ENCODE data around the gene SPAG16.

Gene SPAG16

DNA sequence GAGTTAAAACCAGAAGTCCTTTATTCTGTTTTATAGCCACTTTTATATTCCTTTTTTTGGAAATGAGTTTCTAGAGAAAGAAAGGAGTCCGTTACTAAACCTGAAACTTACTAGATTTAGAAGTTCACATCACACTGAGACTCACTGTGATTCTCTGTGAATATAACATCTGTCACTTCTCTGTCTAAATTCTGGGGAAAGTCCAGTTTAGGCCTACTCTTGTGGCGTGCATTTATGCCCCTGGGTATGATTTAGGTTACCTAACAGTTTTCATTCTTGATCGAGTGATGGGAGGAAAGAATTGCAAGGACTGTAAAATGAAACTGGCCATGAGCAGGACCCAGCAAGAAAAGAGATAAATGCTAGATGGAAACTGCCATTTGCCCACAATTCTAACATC, 449.6 kb downstream of the SPAG16 start:
- TF ChIP-seq ZNF274 (IDR thresholded peaks at IDR 0.05; ENCODE audit: low read depth, low read length) (no peak), SUZ12 (IDR thresholded peaks at IDR 0.05; ENCODE audit: extremely low read depth, insufficient read depth, insufficient read length) (no peak), YY1 (IDR thresholded peaks at IDR 0.05; ENCODE audit: insufficient read depth, insufficient read length) (no peak)
- no peaks in the 10 kb centered on the region for H3K27me3 ChIP-seq (ENCODE audit: insufficient read depth, insufficient read length)
- no peaks in the 10 kb centered on the region for H3K36me3 ChIP-seq (ENCODE audit: insufficient read depth, insufficient read length, low read length)
- no peak overlapping the region for H3K9ac ChIP-seq (ENCODE audit: insufficient read length, low read depth)
- no peak overlapping the region for H3K4me3 ChIP-seq (ENCODE audit: insufficient read length, low read depth)
- DNase-seq (ENCODE audit: low read depth, low spot score): no peak
- H3K4me1 ChIP-seq (ENCODE audit: insufficient read depth, insufficient read length): no peaks in the 10 kb centered on the region
- H3K9me3 ChIP-seq (ENCODE audit: insufficient read depth, low read length): no peaks in the 10 kb centered on the region

DNA sequence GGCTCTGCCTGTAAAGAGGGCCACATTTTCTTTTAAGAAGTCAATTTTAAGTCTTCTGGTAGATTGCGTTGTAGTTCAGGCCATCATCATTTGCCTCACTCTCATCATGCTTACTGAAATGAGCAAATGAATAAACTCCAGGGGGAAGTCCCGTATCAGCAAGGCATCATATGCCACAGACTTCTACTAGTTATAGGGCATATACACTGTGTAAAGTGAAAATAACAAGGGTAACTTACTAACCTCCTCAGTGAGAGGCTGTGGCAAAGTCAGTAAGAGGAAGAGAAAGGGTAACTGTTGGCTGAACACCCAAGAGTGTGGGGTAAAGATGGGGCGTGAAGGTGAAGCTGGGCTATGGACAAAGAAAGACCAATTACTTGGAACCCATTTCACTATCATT, 456.2 kb downstream of the SPAG16 start:
- Histone ChIP-seq H3K36me3 (ENCODE audit: insufficient read depth, insufficient read length, low read length) (no peaks in the 10 kb centered on the region), H3K9me3 (ENCODE audit: insufficient read depth, low read length) (no peaks in the 10 kb centered on the region), H3K4me1 (ENCODE audit: insufficient read depth, insufficient read length) (no peaks in the 10 kb centered on the region), H3K27me3 (ENCODE audit: insufficient read depth, insufficient read length) (no peaks in the 10 kb centered on the region), H3K9ac (ENCODE audit: insufficient read length, low read depth) (no peak overlapping the region), H3K4me3 (ENCODE audit: insufficient read length, low read depth) (no peak overlapping the region)
- TF ChIP-seq YY1 (IDR thresholded peaks at IDR 0.05; ENCODE audit: insufficient read depth, insufficient read length) (no peak), ZNF274 (IDR thresholded peaks at IDR 0.05; ENCODE audit: low read depth, low read length) (no peak), SUZ12 (IDR thresholded peaks at IDR 0.05; ENCODE audit: extremely low read depth, insufficient read depth, insufficient read length) (no peak)
- DNase-seq (ENCODE audit: low read depth, low spot score): no peak

DNA sequence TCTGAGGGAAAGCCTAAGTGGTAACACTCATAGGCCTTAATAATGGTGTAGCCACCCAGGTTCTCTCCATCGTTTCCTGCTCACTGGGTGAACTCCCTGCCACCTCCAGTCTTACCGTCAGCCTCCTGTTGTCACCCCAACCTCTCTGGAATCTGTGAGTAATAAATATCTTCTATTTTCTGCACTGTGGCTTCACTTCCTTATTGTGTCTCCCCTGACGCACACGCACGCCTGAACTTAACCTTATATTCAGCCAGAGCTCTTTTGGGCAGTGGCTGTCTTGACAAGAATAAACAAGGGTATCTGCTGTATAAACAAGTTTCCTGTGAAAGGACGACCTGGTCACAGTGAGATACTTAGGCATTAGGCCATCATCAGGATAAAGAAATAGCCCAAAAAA, 467.2 kb downstream of the SPAG16 start:
- Histone ChIP-seq H3K4me3 (ENCODE audit: insufficient read length, low read depth) (no peak overlapping the region), H3K4me1 (ENCODE audit: insufficient read depth, insufficient read length) (no peaks in the 10 kb centered on the region)
- no peak for DNase-seq (ENCODE audit: low read depth, low spot score)

DNA sequence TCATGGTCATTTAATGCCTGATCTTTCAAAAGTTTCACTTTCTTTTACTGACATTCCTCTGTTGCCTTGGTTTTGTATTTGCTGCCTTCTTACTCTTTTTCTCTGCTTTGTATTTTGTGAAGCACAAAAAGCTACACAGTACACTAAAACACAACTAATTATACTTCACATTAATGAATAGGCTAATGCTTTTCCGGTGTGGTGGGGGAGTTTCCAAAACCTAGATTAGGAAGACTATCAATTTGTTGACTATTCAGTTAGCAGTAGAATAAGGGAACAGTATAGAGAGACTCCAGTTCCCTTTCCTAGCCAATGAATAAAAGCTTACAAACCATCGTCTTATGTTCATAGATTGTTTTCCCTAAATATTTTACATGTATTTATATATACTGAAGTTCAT, 468.3 kb downstream of the SPAG16 start:
- H3K9ac ChIP-seq (ENCODE audit: insufficient read length, low read depth): no peak overlapping the region
- no peaks in the 10 kb centered on the region for H3K4me1 ChIP-seq (ENCODE audit: insufficient read depth, insufficient read length)
- H3K4me3 ChIP-seq (ENCODE audit: insufficient read length, low read depth): no peak overlapping the region
- TF ChIP-seq SUZ12 (IDR thresholded peaks at IDR 0.05; ENCODE audit: extremely low read depth, insufficient read depth, insufficient read length) (no peak), ZNF274 (IDR thresholded peaks at IDR 0.05; ENCODE audit: low read depth, low read length) (no peak), YY1 (IDR thresholded peaks at IDR 0.05; ENCODE audit: insufficient read depth, insufficient read length) (no peak)
- no peaks in the 10 kb centered on the region for H3K36me3 ChIP-seq (ENCODE audit: insufficient read depth, insufficient read length, low read length)
- H3K9me3 ChIP-seq (ENCODE audit: insufficient read depth, low read length): no peaks in the 10 kb centered on the region
- no peaks in the 10 kb centered on the region for H3K27me3 ChIP-seq (ENCODE audit: insufficient read depth, insufficient read length)
- no peak for DNase-seq (ENCODE audit: low read depth, low spot score)

More for the DNA sequence above, 467.2 kb downstream of the SPAG16 start:
- Histone ChIP-seq H3K36me3 (ENCODE audit: insufficient read depth, insufficient read length, low read length) (no peaks in the 10 kb centered on the region), H3K9ac (ENCODE audit: insufficient read length, low read depth) (no peak overlapping the region), H3K27me3 (ENCODE audit: insufficient read depth, insufficient read length) (no peaks in the 10 kb centered on the region), H3K9me3 (ENCODE audit: insufficient read depth, low read length) (no peaks in the 10 kb centered on the region)
- TF ChIP-seq ZNF274 (IDR thresholded peaks at IDR 0.05; ENCODE audit: low read depth, low read length): no peak
- TF ChIP-seq SUZ12 (IDR thresholded peaks at IDR 0.05; ENCODE audit: extremely low read depth, insufficient read depth, insufficient read length): no peak

DNA sequence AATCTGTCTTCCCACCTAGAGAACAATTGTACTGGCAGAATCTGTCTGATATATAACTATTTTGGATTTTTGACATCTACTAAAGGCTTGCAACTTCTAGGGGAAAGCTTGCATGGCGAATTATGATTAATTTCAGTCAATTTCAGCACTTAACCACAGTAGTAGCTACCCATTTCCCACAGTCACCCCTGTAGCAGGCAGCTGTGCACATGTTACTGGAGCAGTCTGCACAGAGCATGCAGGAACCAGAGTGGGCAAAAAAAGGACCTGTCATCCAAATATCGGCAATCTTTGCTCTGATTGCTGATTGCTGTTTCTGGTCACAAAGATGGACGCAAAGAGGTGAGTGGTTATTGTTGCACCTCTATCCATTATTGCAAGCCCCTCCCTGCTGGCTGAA, 473.3 kb downstream of the SPAG16 start:
- Histone ChIP-seq H3K27me3 (ENCODE audit: insufficient read depth, insufficient read length) (no peaks in the 10 kb centered on the region), H3K4me3 (ENCODE audit: insufficient read length, low read depth) (no peak overlapping the region), H3K9me3 (ENCODE audit: insufficient read depth, low read length) (no peaks in the 10 kb centered on the region), H3K36me3 (ENCODE audit: insufficient read depth, insufficient read length, low read length) (no peaks in the 10 kb centered on the region), H3K4me1 (ENCODE audit: insufficient read depth, insufficient read length) (no peaks in the 10 kb centered on the region), H3K9ac (ENCODE audit: insufficient read length, low read depth) (no peak overlapping the region)
- TF ChIP-seq ZNF274 (IDR thresholded peaks at IDR 0.05; ENCODE audit: low read depth, low read length): no peak
- no peak for TF ChIP-seq SUZ12 (IDR thresholded peaks at IDR 0.05; ENCODE audit: extremely low read depth, insufficient read depth, insufficient read length)
- no peak for TF ChIP-seq YY1 (IDR thresholded peaks at IDR 0.05; ENCODE audit: insufficient read depth, insufficient read length)
- no peak for DNase-seq (ENCODE audit: low read depth, low spot score)

DNA sequence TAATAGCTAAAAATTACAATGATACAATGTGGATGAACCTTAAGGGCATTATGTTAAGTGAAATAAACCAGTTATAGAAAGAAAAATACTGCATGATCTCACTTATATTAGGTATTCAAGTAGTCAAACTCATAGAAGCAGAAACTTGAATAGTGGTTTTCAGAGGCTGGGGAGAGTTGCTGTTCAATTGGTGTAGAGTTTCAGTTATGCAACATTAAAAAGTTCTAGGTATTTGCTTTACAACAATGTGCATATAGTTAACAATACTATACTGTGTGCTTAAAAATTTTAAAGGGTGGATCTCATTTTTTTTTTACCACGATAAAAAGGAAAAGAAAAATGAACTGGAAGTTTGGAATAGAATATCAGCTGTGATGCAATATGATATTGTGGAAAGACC, 479.1 kb downstream of the SPAG16 start:
- Histone ChIP-seq H3K4me3 (ENCODE audit: insufficient read length, low read depth) (no peak overlapping the region), H3K9ac (ENCODE audit: insufficient read length, low read depth) (no peak overlapping the region), H3K27me3 (ENCODE audit: insufficient read depth, insufficient read length) (no peaks in the 10 kb centered on the region), H3K36me3 (ENCODE audit: insufficient read depth, insufficient read length, low read length) (no peaks in the 10 kb centered on the region), H3K9me3 (ENCODE audit: insufficient read depth, low read length) (no peaks in the 10 kb centered on the region), H3K4me1 (ENCODE audit: insufficient read depth, insufficient read length) (no peaks in the 10 kb centered on the region)
- no peak for TF ChIP-seq YY1 (IDR thresholded peaks at IDR 0.05; ENCODE audit: insufficient read depth, insufficient read length)
- no peak for TF ChIP-seq SUZ12 (IDR thresholded peaks at IDR 0.05; ENCODE audit: extremely low read depth, insufficient read depth, insufficient read length)
- no peak for TF ChIP-seq ZNF274 (IDR thresholded peaks at IDR 0.05; ENCODE audit: low read depth, low read length)
- DNase-seq (ENCODE audit: low read depth, low spot score): no peak

DNA sequence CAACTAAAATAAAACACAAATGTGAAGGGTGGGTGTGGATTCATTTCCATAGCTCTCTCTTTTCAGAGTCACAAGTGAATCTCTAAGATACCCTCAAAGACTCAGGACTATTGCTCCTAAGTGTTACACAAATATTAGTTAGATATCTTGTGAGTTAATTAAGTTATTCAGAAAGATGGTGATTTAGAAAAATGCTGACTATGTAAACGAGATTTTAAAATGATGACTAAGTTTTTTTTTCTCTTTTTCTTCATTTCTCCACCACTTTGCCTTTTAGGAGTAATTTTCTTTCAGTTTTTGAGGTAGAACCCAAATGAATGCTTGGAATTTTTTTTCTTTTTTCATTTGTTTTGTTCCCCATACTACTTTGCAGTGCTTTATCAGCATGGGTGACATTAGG, 479.7 kb downstream of the SPAG16 start:
- Histone ChIP-seq H3K36me3 (ENCODE audit: insufficient read depth, insufficient read length, low read length) (no peaks in the 10 kb centered on the region), H3K4me1 (ENCODE audit: insufficient read depth, insufficient read length) (no peaks in the 10 kb centered on the region), H3K4me3 (ENCODE audit: insufficient read length, low read depth) (no peak overlapping the region), H3K9ac (ENCODE audit: insufficient read length, low read depth) (no peak overlapping the region), H3K9me3 (ENCODE audit: insufficient read depth, low read length) (no peaks in the 10 kb centered on the region), H3K27me3 (ENCODE audit: insufficient read depth, insufficient read length) (no peaks in the 10 kb centered on the region)
- no peak for DNase-seq (ENCODE audit: low read depth, low spot score)
- TF ChIP-seq SUZ12 (IDR thresholded peaks at IDR 0.05; ENCODE audit: extremely low read depth, insufficient read depth, insufficient read length) (no peak), YY1 (IDR thresholded peaks at IDR 0.05; ENCODE audit: insufficient read depth, insufficient read length) (no peak), ZNF274 (IDR thresholded peaks at IDR 0.05; ENCODE audit: low read depth, low read length) (no peak)

DNA sequence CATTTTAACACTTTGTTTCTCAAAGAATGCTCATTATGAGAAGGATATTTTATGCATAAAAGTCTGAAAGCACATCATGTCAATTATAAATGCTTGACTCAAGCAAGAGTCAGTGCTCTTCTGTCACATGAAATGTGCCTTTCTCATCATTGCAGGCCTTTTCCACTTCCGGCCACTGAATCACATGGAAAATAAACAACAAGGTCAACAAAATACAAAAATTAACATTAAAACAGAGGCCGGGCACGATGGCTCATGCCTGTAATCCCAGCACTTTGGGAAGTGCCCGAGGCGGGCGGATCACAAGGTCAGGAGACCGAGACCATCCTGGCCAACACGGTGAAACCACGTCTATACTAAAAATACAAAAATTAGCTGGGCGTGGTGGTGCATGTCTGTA, 480.6 kb downstream of the SPAG16 start:
- TF ChIP-seq SUZ12 (IDR thresholded peaks at IDR 0.05; ENCODE audit: extremely low read depth, insufficient read depth, insufficient read length): no peak
- no peak for TF ChIP-seq YY1 (IDR thresholded peaks at IDR 0.05; ENCODE audit: insufficient read depth, insufficient read length)
- no peak for TF ChIP-seq ZNF274 (IDR thresholded peaks at IDR 0.05; ENCODE audit: low read depth, low read length)
- DNase-seq (ENCODE audit: low read depth, low spot score): no peak
- Histone ChIP-seq H3K4me1 (ENCODE audit: insufficient read depth, insufficient read length) (no peaks in the 10 kb centered on the region), H3K9ac (ENCODE audit: insufficient read length, low read depth) (no peak overlapping the region), H3K9me3 (ENCODE audit: insufficient read depth, low read length) (no peaks in the 10 kb centered on the region), H3K36me3 (ENCODE audit: insufficient read depth, insufficient read length, low read length) (no peaks in the 10 kb centered on the region), H3K4me3 (ENCODE audit: insufficient read length, low read depth) (no peak overlapping the region), H3K27me3 (ENCODE audit: insufficient read depth, insufficient read length) (no peaks in the 10 kb centered on the region)

Data from NT2/D1 (cell line).